Peyer's patch (tissue), 4 donors: ENCODE measurements around the gene LILRA1. TPM values are rescaled to one million over a fixed set of nuclear protein-coding genes. Genes with fewer than 3 reads are reported as not detected.

Experiments
- DNase-seq, 3 donors: peaks; one replicate each; pipeline ENCODE4 v3.0.0-alpha.2; 2017 to 2019
- H3K27ac ChIP-seq, 4 donors: fragments of 200-600 bp; sonication (generic); one replicate each; pipeline ENCODE4 v1.5.1; 2016 to 2019
- H3K27me3 ChIP-seq, 2 donors: fragments of 200-600 bp; sonication (generic); one replicate each; pipeline ENCODE4 v1.5.1; 2019
- H3K36me3 ChIP-seq, 3 donors: fragments of 200-600 bp; sonication (generic); one replicate each; pipeline ENCODE4 v1.5.1; 2016 to 2019
- H3K4me1 ChIP-seq, 4 donors: fragments of 200-600 bp; sonication (generic); one replicate each; pipeline ENCODE4 v1.5.1; 2016 to 2019
- H3K4me3 ChIP-seq, 4 donors: fragments of 200-600 bp; sonication (generic); 1 replicate in 3 of 4; 2 replicates in 1 of 4; pipeline ENCODE4 v1.5.1; 2016 to 2019; ENCODE audit warnings: mild to moderate bottlenecking in 1 of 4
- H3K9me3 ChIP-seq, 4 donors: fragments of 200-600 bp; sonication (generic); one replicate each; pipeline ENCODE4 v1.5.1; 2016 to 2019; ENCODE audit warnings: mild to moderate bottlenecking in 1 of 4
- POLR2A ChIP-seq, 2 donors: fragments of 450-650 bp; IDR thresholded peaks; one replicate each; pipeline ENCODE4 v1.5.1; 2017; ENCODE audit warnings: antibody characterized with exemption in 2 of 2, mild to moderate bottlenecking in 2 of 2, moderate library complexity in 2 of 2
- total RNA-seq, 4 donors: library from RNA; depleted of rRNA; stranded (reverse); fragments of >200 nt; gene quantifications; one replicate each; pipeline ENCODE4 v1.1.0, GENCODE V29; 2016
- TF ChIP-seq, protein P1 (sequence below), 6 experiments: fragments of 450-650 bp in 4 of 6; fragments of 200-600 bp in 2 of 6; sonication (generic) in 1 of 6; IDR thresholded peaks; one replicate each; pipeline ENCODE4 v1.5.1; 2017 to 2019; ENCODE audit warnings: antibody characterized with exemption in 6 of 6, mild to moderate bottlenecking in 3 of 6, moderate library complexity in 1 of 6

LILRA1 gene
- total RNA-seq, 4 donors from 2014 or later: not detected

DNA sequence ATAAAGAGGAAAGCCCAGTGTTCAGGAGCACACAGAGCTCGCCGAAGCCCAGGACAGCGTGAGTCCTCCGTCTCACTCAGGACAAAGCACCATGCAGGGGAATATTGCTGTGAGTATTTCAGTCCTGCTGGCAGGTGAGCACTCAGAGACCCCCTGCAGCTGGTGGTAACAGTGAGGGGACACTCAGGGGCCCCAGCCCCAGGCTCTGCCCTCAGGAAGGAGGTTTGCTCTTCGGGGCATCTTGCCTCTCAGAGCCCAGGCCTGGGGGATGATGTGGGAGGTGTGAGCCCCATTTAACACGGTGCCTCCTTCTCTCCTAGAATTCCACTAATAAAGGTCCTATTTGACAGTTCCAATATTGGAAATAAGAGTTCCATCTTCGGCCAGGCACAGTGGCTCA is 14.8 kb downstream of the LILRA1 start:
- Histone ChIP-seq H3K27me3 (no peaks in the 10 kb centered on the region), H3K4me3 (no peak overlapping the region), H3K36me3 (no peaks in the 10 kb centered on the region), H3K27ac (no peak overlapping the region), H3K9me3 (no peaks in the 10 kb centered on the region), H3K4me1 (no peaks in the 10 kb centered on the region)
- no peak for DNase-seq
- TF ChIP-seq, protein P1, sequence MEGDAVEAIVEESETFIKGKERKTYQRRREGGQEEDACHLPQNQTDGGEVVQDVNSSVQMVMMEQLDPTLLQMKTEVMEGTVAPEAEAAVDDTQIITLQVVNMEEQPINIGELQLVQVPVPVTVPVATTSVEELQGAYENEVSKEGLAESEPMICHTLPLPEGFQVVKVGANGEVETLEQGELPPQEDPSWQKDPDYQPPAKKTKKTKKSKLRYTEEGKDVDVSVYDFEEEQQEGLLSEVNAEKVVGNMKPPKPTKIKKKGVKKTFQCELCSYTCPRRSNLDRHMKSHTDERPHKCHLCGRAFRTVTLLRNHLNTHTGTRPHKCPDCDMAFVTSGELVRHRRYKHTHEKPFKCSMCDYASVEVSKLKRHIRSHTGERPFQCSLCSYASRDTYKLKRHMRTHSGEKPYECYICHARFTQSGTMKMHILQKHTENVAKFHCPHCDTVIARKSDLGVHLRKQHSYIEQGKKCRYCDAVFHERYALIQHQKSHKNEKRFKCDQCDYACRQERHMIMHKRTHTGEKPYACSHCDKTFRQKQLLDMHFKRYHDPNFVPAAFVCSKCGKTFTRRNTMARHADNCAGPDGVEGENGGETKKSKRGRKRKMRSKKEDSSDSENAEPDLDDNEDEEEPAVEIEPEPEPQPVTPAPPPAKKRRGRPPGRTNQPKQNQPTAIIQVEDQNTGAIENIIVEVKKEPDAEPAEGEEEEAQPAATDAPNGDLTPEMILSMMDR (IDR thresholded peaks at IDR 0.05): no peak
- no peak for TF ChIP-seq POLR2A (IDR thresholded peaks at IDR 0.05)

DNA sequence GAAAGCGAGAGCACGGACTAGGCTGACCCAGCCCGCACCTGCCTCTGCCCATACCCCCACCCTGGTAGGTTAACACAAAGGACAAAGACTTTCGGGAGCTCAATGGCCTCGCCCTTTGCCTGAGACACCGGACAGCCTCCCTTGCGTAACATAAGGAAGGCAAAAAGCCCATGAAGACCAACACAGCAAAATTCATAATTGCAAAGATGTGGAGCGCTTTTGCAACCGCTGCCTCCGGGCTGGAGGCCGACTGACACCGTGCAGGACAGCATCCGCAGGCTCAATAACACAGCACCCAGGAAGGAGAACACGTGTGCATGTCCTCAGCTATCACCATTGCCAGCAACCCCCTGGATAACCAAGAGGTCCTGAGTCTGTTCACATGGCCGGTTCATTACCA is 15.4 kb downstream of the LILRA1 start:
- no peaks in the 10 kb centered on the region for H3K4me1 ChIP-seq
- H3K36me3 ChIP-seq: no peaks in the 10 kb centered on the region
- H3K27ac ChIP-seq: no peak overlapping the region
- DNase-seq: no peak
- no peak overlapping the region for H3K4me3 ChIP-seq
- TF ChIP-seq, protein P1 (IDR thresholded peaks at IDR 0.05): no peak
- TF ChIP-seq POLR2A (IDR thresholded peaks at IDR 0.05): no peak
- H3K9me3 ChIP-seq: no peaks in the 10 kb centered on the region
- no peaks in the 10 kb centered on the region for H3K27me3 ChIP-seq

DNA sequence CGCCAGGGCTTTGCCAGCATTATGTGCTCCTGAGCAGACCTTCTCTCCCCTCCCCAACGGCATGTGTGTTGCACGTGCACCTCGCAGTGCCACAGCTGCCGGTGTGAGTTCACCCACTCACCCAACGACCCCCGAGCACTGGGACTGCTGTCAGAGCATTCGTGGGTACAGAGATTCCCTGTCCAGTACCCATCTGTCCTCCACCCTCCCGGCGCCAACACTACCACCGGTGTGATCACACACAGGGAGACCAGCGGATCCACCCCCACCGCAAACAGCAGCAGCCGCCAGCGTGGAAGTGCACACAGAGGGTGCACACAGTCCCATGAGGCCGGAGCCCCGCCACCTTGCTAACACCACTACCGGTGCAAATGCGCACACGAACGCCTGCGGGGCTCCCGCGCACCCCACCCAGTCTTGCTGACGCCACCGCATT is 15.9 kb downstream of the LILRA1 start:
- no peak overlapping the region for H3K27ac ChIP-seq
- H3K27me3 ChIP-seq: no peaks in the 10 kb centered on the region
- DNase-seq: no peak
- no peaks in the 10 kb centered on the region for H3K9me3 ChIP-seq
- TF ChIP-seq, protein P1 (IDR thresholded peaks at IDR 0.05): no peak
- H3K36me3 ChIP-seq: no peaks in the 10 kb centered on the region
- no peaks in the 10 kb centered on the region for H3K4me1 ChIP-seq
- no peak overlapping the region for H3K4me3 ChIP-seq

DNA sequence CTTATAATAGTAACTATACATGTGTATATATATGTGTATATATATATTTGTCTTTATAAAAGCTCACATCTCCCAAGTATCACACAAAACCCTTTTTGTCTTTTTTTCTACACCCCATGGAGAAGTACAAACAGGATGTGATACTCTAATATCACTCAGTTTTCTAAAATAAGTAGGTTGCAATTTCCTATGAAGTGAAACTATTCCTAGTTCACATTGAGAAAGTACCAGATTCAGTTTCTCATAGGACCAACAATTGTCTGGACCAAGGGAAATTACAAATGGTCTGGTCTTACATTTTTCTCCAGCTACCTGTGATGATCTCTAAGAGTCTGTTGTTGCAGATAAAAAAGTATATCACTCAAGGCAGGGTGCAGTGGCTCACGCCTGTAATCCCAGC is 19.0 kb downstream of the LILRA1 start:
- Histone ChIP-seq H3K27me3 (no peaks in the 10 kb centered on the region), H3K27ac (no peak overlapping the region), H3K36me3 (no peaks in the 10 kb centered on the region), H3K4me3 (no peak overlapping the region), H3K9me3 (no peaks in the 10 kb centered on the region), H3K4me1 (no peaks in the 10 kb centered on the region)
- no peak for TF ChIP-seq POLR2A (IDR thresholded peaks at IDR 0.05)
- TF ChIP-seq, protein P1 (IDR thresholded peaks at IDR 0.05): no peak
- DNase-seq: no peak

DNA sequence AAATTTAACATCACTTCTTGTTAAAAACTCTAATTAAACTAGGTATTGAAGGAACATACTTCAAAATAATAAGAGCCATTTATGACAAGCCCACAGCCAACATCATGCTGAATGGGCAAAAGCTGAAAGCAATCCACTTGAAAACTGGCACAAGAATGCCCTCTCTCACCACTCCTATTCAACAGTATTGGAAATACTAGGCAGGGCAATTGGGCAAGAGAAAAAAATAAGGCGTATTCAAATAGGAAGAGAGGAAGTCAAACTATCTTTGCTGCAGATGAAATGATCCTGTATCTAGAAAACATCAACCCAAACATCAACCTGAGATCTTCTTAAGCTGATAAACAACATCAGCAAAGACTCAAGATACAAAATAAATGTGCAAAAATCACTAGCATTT is 21.3 kb downstream of the LILRA1 start:
- H3K36me3 ChIP-seq: no peaks in the 10 kb centered on the region
- no peak for DNase-seq
- TF ChIP-seq, protein P1 (IDR thresholded peaks at IDR 0.05): no peak
- no peak for TF ChIP-seq POLR2A (IDR thresholded peaks at IDR 0.05)
- no peaks in the 10 kb centered on the region for H3K4me1 ChIP-seq
- no peaks in the 10 kb centered on the region for H3K27me3 ChIP-seq
- H3K27ac ChIP-seq: no peak overlapping the region
- H3K4me3 ChIP-seq: no peak overlapping the region
- H3K9me3 ChIP-seq: no peaks in the 10 kb centered on the region

DNA sequence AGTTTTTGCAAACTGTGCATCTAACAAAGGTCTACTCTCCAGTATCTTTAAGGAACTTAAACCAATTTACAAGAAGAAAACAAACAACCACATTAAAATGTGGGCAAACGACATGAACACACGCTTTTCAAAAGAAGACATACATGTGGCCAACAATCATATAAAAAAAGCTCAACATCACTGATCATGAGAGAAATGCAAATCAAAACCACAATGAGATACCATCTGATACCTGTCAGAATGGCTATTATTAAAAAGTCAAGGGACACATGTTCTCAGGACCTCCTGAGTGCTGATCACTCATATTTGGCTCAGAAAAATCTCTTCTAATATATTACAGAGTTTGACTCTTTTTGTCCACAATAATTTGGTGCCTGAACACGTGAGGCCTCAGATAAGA is 22.6 kb downstream of the LILRA1 start:
- Histone ChIP-seq H3K27ac (peak overlapping the region in 2 of 4 donors; percentile 55 to 61), H3K9me3 (no peaks in the 10 kb centered on the region), H3K27me3 (no peaks in the 10 kb centered on the region), H3K4me3 (peak overlapping the region in 1 of 4 donors; percentile 20), H3K4me1 (no peaks in the 10 kb centered on the region), H3K36me3 (no peaks in the 10 kb centered on the region)
- DNase-seq: no peak
- TF ChIP-seq, protein P1 (IDR thresholded peaks at IDR 0.05): no peak
- TF ChIP-seq POLR2A (IDR thresholded peaks at IDR 0.05): no peak
